ENCODE data around the gene C2CD4D. TPM values are rescaled to one million over a fixed set of nuclear protein-coding genes. Genes with fewer than 3 reads are reported as not detected.

Gene C2CD4D
- total RNA-seq, 1 experiment from 2014 or later = 0.58 TPM

DNA sequence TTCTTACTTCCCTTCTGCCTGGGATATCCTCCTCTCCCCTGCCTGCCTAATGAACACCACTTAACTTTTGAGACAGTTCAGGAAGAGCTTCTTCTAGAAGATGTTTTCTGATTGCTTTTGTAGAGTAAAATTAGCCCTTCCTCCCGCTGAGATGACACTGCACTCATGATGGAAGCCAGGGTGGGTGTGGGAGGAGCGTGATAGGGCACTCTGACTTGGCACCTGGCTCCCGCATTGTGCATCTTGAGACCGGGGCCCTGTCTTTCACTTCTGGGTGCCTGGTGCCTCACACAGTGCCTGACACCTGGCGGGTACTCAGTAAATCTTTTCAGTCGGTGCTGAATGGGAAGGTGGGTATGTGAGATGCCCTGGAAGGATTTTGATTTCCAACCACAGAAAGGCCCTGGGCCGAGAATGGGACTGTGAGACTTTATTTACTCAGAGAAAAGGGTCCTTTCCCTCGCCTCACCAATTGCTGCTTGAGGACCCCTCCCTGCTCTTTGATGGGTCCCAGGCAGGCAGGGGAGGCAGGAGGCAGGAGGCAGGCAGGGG lies 7.1 kb upstream of the C2CD4D start:
- Histone ChIP-seq H3K4me3 (ENCODE audit: low read length) (no peak overlapping the region), H2AFZ (ENCODE audit: low read length) (peak overlapping the region; percentile 25; the same call in 1 of the 2 replicates), H3K4me2 (ENCODE audit: low read length) (peak overlapping the region; percentile 27; the same call in 1 of the 2 replicates), H3K27me3 (ENCODE audit: low read length) (peaks cover 4% of the 10 kb centered on the region), H3K9ac (ENCODE audit: low read length) (peak overlapping the region; percentile 9; the same call in 1 of the 2 replicates), H3K27ac (ENCODE audit: low read length) (peak overlapping the region; percentile 50), H3K9me3 (ENCODE audit: low read length) (no peaks in the 10 kb centered on the region), H3K79me2 (ENCODE audit: low read length) (no peaks in the 10 kb centered on the region), H4K20me1 (ENCODE audit: low read length) (no peaks in the 10 kb centered on the region), H3F3A (ENCODE audit: low read length, unreplicated experiment) (no peaks in the 10 kb centered on the region), H3K9me2 (replicated peaks; ENCODE audit: low read length) (no peaks in the 10 kb centered on the region), H3K36me3 (ENCODE audit: low read depth, low read length) (no peaks in the 10 kb centered on the region), H3K4me1 (ENCODE audit: insufficient read depth, low read length) (peaks cover 12% of the 10 kb centered on the region)
- TF ChIP-seq EZH2 (IDR thresholded peaks at IDR 0.05; ENCODE audit: low read length, unreplicated experiment) (no peak), EZH2phosphoT487 (IDR thresholded peaks at IDR 0.05; ENCODE audit: borderline replicate concordance, low read length) (no peak)
- TF ChIP-seq, protein P1, sequence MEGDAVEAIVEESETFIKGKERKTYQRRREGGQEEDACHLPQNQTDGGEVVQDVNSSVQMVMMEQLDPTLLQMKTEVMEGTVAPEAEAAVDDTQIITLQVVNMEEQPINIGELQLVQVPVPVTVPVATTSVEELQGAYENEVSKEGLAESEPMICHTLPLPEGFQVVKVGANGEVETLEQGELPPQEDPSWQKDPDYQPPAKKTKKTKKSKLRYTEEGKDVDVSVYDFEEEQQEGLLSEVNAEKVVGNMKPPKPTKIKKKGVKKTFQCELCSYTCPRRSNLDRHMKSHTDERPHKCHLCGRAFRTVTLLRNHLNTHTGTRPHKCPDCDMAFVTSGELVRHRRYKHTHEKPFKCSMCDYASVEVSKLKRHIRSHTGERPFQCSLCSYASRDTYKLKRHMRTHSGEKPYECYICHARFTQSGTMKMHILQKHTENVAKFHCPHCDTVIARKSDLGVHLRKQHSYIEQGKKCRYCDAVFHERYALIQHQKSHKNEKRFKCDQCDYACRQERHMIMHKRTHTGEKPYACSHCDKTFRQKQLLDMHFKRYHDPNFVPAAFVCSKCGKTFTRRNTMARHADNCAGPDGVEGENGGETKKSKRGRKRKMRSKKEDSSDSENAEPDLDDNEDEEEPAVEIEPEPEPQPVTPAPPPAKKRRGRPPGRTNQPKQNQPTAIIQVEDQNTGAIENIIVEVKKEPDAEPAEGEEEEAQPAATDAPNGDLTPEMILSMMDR (conservative IDR thresholded peaks at IDR 0.05; ENCODE audit: low read depth, low read length) = no peak
- CTCF ChIA-PET = interaction anchor here (0.6 to 1.4 kb wide), 7 partner anchors 11 to 95 kb away, joined by 3 to 12 read pairs (median 4); partner anchors contain the start of gene MRPL9
- intact Hi-C loops (cut with micrococcal nuclease) = loop anchor here (5.0 kb wide), 1 partner anchor 156 kb away; no protein-coding TSS in a partner anchor
- no peak for DNase-seq
- BruUV-seq (replicated peaks) = no TSS peak
- POLR2A ChIA-PET (ENCODE audit: unreplicated experiment) = no interaction called here
- no peak for ATAC-seq

DNA sequence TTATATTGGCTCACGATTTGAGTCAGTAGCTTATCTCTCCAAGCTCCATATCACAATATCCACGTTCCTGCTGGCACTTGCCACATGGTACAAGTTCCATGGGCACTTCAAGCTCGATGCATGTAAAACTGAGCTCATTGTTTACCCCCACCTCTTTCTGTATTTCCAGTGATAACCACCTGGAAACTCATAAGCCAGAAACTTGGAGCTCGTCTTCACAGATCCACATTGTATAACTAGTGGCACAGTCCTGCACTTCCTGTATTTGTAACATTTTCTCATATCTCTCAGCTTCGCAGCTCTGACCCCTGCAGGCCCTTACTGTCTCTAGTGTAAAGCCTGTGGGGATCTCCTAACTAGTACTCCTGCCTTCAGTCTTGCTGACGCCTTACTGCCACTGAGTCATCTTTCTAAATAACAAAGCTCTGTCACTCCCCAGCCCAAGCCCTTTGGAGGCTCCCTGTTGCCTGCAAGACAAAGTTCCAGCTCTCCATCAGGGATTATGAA lies 6.5 kb upstream of the C2CD4D start:
- 0 out of 2 replicates have a peak overlapping the region, but pooled peaks have one; percentile 9 for H3K9ac ChIP-seq (ENCODE audit: low read length)
- no TSS peak for BruUV-seq (replicated peaks)

More for the DNA sequence above, 6.5 kb upstream of the C2CD4D start:
- peak; percentile 80 for DNase-seq
- Histone ChIP-seq H3K4me3 (ENCODE audit: low read length) (no peak overlapping the region), H3K79me2 (ENCODE audit: low read length) (no peaks in the 10 kb centered on the region), H3K4me2 (ENCODE audit: low read length) (peak overlapping the region; percentile 27; the same call in 1 of the 2 replicates), H4K20me1 (ENCODE audit: low read length) (no peaks in the 10 kb centered on the region), H3F3A (ENCODE audit: low read length, unreplicated experiment) (no peaks in the 10 kb centered on the region), H3K9me2 (replicated peaks; ENCODE audit: low read length) (no peaks in the 10 kb centered on the region), H2AFZ (ENCODE audit: low read length) (peak overlapping the region; percentile 25; the same call in 1 of the 2 replicates), H3K27me3 (ENCODE audit: low read length) (no peaks in the 10 kb centered on the region), H3K36me3 (ENCODE audit: low read depth, low read length) (no peaks in the 10 kb centered on the region), H3K4me1 (ENCODE audit: insufficient read depth, low read length) (peaks cover 19% of the 10 kb centered on the region), H3K27ac (ENCODE audit: low read length) (peak overlapping the region; percentile 50), H3K9me3 (ENCODE audit: low read length) (no peaks in the 10 kb centered on the region)
- POLR2A ChIA-PET (ENCODE audit: unreplicated experiment) = no interaction called here
- peak; percentile 97 for ATAC-seq
- CTCF ChIA-PET = interaction anchor here (0.5 to 1.4 kb wide), 8 partner anchors 11 to 135 kb away, joined by 3 to 12 read pairs (median 4); partner anchors contain the start of gene MRPL9
- intact Hi-C loops (cut with micrococcal nuclease) = loop anchor here (5.0 kb wide), 1 partner anchor 156 kb away; no protein-coding TSS in a partner anchor
- TF ChIP-seq, protein P1 (conservative IDR thresholded peaks at IDR 0.05; ENCODE audit: low read depth, low read length) = peak; percentile 54
- no peak for TF ChIP-seq EZH2 (IDR thresholded peaks at IDR 0.05; ENCODE audit: low read length, unreplicated experiment)
